HG03095 (cell line): ENCODE data around the gene COL9A3.

Experiments used
- ATAC-seq: cut with Tn5 transposase; IDR thresholded peaks from one replicate; pipeline ENCODE4 v1.9.1; 2021; ENCODE audit warnings: moderate library complexity; ENCODE audit not compliant: unreplicated experiment

Gene COL9A3

GRCh38 chr20:62816884-62817873 lies at the start of gene COL9A3:
Gene COL9A3, plus strand, starts transcription at chr20:62817050. Its CDS starts 15 bp downstream, at chr20:62817065.
- ATAC-seq: no peak

DNA sequence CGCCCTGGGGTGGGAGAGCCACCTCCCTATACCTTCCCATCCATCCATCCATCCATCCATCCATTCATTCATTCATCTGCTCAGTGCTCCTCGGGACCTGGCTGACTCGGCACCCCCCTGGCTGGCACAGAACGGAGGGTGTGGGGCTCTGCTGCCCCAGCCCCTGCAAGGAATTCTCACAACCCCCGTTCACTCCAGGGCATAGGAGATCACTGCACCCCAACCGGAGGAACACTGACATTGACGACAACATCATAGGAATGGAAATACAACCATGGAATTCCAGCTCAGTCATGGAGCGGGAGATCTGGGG lies 48.7 kb upstream of the COL9A3 start:
- no peak for ATAC-seq

DNA sequence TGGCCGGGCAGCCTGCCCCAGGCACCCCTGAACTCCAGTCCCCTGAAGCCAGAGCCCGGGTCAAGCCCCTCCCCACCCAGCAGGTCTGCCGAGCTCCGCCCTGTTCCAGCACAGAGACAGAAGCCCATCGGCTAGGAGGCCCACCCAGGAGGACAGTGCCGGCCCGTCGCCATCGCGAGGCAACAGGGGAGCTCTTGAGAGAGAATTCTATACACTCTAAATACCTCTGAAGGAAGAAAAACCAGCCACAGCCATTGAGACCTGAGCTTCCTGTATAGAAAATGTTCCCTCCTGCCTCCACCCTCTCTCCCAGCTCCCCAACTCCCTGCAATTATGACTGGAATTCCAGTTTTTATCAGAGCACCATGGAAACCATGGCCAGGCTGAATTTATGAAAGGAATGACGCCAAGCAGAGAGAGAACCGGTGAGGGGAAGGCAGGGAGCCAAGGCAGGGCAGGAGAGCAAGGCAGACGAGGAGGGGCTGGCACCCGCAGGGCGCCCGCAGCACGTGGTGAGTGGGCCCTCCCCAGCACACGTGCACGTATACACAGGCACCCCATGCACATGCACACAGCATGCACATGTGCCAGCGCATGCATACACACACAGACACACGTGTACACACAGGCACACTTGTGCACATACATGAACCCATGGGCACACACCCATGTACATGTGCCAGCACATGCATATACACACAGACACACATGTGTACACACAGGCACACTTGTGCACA lies 48.1 kb upstream of the COL9A3 start:
- no peak for ATAC-seq

DNA sequence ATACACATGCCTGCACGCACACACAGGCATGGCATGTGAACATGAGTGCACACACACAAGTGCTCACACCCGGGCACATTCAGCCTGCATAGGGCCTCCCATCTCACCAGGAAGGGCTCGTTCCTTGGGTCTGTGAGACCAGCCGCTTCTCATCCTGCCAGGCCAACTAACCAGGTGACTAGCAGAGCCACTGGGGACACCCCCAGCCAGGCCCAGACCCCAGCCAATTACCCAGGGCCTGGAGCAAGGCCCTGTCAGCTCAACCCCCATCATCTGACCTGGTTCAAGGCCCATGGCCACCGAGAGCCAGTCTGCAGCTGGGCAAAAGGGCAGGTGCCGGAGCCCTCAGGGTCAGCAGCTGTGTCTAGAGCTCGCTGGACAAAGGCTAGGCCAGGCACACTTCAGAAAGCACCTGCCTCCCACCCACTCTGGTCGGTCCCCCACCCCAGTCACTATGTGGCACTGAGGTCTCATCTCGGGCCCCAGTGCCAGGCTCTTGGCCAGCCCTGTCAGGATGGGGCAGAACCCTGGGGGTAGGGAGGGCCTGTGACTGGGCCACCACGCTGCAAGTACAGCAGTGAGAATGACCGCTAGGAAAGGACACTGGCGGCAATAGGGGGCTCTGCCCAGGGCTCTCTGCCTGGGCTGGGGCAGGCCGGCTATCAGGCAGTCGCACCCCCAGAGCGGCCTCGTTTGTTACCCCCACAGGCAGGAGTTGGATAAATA lies 47.3 kb upstream of the COL9A3 start:
- no peak for ATAC-seq

GRCh38 chr20:62770111-62770910 lies 46.5 kb upstream of the COL9A3 start:
- ATAC-seq: no peak

DNA sequence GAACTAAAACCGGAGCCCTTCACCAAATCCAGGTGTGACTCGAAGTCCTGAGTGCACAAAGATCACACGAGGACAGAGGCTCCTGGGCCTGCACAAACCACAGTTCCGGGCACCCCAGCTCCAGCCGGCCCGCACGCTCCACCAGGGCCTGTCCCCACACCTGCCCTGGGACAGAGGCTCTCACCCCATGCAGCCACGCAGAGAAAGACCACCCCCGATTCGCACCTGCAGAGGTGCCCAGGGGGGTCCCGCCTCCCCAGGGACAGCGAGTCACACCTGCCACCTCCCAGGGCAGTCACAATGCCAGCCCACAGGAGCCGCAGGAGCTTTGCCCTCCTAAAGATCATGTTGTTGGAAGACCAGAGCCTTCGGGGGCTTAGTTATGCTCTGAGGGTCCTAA lies 45.9 kb upstream of the COL9A3 start:
- no peak for ATAC-seq

GRCh38 chr20:62771396-62772102 lies 45.3 kb upstream of the COL9A3 start:
- ATAC-seq: no peak

DNA sequence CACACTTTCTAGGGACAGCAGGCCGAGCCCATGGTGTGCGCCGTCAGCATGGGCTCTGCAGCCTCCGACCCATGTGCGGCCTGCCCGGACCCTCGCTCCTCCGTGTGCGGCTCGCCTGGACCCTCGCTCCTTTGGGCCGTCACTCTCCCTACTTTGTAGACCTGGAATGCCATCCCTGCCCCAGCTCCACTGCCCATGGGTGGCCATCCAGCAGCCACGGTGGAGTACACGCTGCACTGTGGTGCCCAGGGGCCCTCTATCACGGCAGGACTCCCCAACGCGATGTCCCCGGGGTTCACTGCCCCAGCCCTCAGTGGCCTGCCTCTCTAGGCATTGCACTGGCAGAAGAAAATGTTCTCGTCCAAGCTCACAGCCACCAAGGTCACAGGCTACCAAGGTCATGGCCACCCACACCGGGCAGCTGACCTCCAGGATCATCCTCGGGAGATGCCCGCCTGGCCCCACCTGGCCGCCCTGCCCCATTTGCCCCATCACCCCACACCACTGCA lies 44.7 kb upstream of the COL9A3 start:
- ATAC-seq: no peak

- no peak for ATAC-seq
These were observed 44.2 kb upstream of the COL9A3 start for GRCh38 chr20:62772619-62772989.

- ATAC-seq: no peak
These were observed 43.6 kb upstream of the COL9A3 start for GRCh38 chr20:62772990-62773844.

DNA sequence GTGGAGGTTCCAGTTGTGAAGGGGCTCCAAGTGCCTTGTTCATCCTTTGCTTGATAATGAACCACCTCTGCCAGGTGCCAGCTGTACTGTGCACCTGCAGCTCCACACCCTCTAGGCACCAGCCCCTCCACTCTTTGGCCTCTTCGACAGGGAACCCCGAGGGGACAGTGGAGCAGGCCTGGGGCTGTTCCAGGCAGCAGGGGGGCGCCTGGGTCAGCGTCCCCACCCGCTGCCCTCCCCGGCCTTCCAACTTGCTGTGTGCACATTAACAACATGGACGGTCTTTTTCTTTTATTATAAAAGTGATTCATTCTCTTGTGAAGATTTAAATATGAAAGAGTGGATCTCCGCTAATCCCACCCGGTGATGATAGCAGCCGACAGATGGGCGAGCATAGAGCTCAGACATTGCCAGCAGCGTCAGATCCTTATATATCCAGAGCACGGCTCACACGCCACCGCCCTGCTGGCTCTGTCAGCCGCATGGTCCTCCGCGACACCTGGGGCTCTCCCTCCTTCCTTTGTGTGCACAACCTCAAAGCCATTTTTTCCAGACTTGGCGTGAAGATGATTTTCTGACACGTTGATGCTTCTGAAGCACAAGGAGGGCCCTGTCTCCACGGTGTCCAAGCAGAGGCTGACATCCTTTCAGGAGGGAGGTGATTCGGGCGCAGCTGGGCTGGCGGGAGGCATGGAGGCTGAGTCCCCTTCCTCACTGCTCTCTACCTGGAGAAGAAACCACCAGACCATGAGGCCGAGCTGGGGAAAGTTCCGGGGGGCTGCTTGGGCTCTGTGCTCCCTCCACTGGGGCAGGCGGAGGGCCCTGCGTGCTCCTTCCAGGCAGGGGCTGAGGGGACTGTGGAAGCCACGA lies 42.8 kb upstream of the COL9A3 start:
- ATAC-seq: no peak

GRCh38 chr20:62774762-62775161 lies 42.1 kb upstream of the COL9A3 start:
- no peak for ATAC-seq

GRCh38 chr20:62775206-62775605 lies 41.6 kb upstream of the COL9A3 start:
- no peak for ATAC-seq

- no peak for ATAC-seq
These were observed 40.7 kb upstream of the COL9A3 start for GRCh38 chr20:62776035-62776691.

DNA sequence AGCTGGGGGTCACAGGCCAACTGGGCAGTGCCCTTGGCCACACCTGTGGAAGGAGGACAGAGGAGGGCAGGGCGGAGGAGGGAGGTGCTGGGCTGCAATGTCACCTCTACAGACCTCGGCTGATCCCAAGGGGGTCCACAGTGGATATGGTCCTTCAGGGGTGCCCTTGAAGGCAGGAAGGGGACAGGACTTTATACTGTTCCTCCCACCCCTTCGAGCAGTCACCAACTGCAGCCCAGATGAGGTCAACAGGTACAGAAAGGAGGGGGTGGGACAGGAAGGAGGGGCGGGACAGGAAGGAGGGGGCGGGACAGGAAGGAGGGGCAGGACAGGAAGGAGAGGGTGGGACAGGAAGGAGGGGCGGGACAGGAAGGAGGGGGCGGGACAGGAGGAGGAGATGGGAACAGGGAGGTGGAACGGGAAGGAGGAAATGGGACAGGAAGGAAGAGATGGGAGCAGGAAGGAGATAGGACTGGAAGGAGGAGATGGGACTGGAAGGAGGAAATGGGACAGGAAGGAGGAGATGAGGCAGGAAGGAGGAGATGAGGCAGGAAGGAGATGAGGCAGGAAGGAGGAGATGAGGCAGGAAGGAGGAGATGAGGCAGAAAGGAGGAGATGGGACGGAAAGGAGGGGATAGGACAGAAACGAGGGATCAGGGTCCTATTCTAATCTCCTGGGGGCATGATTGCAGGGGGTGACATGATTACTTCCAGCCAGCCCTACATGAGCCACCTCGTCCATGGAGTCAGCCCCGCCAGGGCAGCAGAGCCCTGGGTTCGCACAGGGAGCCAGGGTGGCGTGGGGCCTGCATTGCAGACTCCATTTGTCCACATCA lies 39.9 kb upstream of the COL9A3 start:
- no peak for ATAC-seq

DNA sequence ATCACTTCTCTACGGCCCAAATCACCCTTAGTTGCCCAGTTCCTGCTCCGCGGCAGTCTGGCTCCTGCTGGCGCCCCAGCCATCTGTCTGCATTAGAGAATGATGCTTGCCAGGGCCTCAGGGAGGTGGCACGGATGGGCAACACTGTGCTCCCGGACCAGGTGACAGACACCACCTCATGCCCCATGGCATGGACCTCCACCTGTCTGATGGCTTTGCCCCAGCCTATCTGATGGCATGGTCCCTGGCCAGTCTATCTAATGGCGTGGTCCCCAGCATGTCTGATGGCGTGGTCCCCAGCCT lies 39.4 kb upstream of the COL9A3 start:
- no peak for ATAC-seq

DNA sequence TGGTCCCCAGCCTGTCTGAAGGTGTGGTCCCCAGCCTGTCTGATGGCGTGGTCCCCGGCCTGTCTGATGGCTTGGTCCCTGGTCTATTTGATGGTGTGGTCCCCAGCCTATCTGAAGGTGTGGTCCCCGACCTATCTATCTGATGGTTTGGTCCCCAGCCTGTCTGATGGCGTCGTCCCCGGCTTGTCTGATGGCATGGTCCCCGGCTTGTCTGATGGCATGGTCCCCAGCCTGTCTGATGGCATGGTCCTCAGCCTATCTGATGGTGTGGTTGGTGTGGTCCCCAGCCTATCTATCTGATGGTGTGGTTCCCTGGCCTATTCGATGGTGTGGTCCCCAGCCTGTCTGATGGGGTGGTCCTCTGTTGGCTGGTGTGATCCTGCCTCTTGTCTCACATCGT lies 38.8 kb upstream of the COL9A3 start:
- no peak for ATAC-seq
